ENCODE measurements around the gene LRIT2. TPM values are rescaled to one million over a fixed set of nuclear protein-coding genes. Genes with fewer than 3 reads are reported as not detected.

LRIT2 gene
- total and polyA plus RNA-seq, 7 donors: not detected

- intact Hi-C loops (cut with DNase I): no loop called here
- WGBS, 3 donors: 87 to 91% (median 90%) methylated on average over 4 of the region's 4 CpGs
- ATAC-seq (no peak), DNase-seq (no peak)
- Histone ChIP-seq H3K4me1 (no peaks in the 10 kb centered on the region), H3K4me3 (no peak overlapping the region), H3K36me3 (ENCODE audit: insufficient read depth in 1 of 2, low read depth in 1 of 2) (no peaks in the 10 kb centered on the region), H3K27ac (no peak overlapping the region), H3K9me3 (no peaks in the 10 kb centered on the region), H3K27me3 (ENCODE audit: insufficient read depth in 3 of 3, low read length in 2 of 3) (peaks cover 0 to 2% (median 0%) of the 10 kb centered on the region in 3 donors)
- no peak for TF ChIP-seq CTCF (IDR thresholded peaks at IDR 0.05)
Observed at GRCh38 chr10:84204122-84204521, 21.2 kb downstream of the LRIT2 start.

GRCh38 chr10:84202349-84202748 is 23.0 kb downstream of the LRIT2 start:
- H3K27ac ChIP-seq: no peak overlapping the region
- peaks cover 0 to 4% (median 3%) of the 10 kb centered on the region in 3 donors for H3K27me3 ChIP-seq (ENCODE audit: insufficient read depth in 3 of 3, low read length in 2 of 3)
- H3K36me3 ChIP-seq (ENCODE audit: insufficient read depth in 1 of 2, low read depth in 1 of 2): no peaks in the 10 kb centered on the region
- H3K4me3 ChIP-seq: no peak overlapping the region
- H3K9me3 ChIP-seq: no peaks in the 10 kb centered on the region
- DNase-seq (no peak), ATAC-seq (no peak)
- no peak for TF ChIP-seq CTCF (IDR thresholded peaks at IDR 0.05)
- H3K4me1 ChIP-seq: no peaks in the 10 kb centered on the region
- intact Hi-C loops (cut with DNase I): no loop called here
- 80 to 84% (median 81%) methylated on average over 5 of the region's 5 CpGs for WGBS, 3 donors

- Histone ChIP-seq H3K27me3 (ENCODE audit: insufficient read depth in 3 of 3, low read length in 2 of 3) (peaks cover 0 to 10% (median 3%) of the 10 kb centered on the region in 3 donors), H3K4me1 (no peaks in the 10 kb centered on the region), H3K9me3 (no peaks in the 10 kb centered on the region), H3K4me3 (no peak overlapping the region), H3K36me3 (ENCODE audit: insufficient read depth in 1 of 2, low read depth in 1 of 2) (no peaks in the 10 kb centered on the region), H3K27ac (no peak overlapping the region)
- ATAC-seq: no peak
- 86 to 92% (median 90%) methylated on average over 11 of the region's 11 CpGs for WGBS, 3 donors
- intact Hi-C loops (cut with DNase I): no loop called here
- DNase-seq: no peak
- TF ChIP-seq CTCF (IDR thresholded peaks at IDR 0.05): no peak
Observed at GRCh38 chr10:84201682-84202081, 23.7 kb downstream of the LRIT2 start.

GRCh38 chr10:84201244-84201606 is 24.1 kb downstream of the LRIT2 start:
- intact Hi-C loops (cut with DNase I): no loop called here
- DNase-seq (no peak), ATAC-seq (no peak)
- Histone ChIP-seq H3K27me3 (ENCODE audit: insufficient read depth in 3 of 3, low read length in 2 of 3) (peaks cover 0 to 11% (median 3%) of the 10 kb centered on the region in 3 donors), H3K9me3 (no peaks in the 10 kb centered on the region), H3K4me3 (no peak overlapping the region), H3K36me3 (ENCODE audit: insufficient read depth in 1 of 2, low read depth in 1 of 2) (no peaks in the 10 kb centered on the region), H3K27ac (no peak overlapping the region), H3K4me1 (no peaks in the 10 kb centered on the region)
- WGBS, 3 donors: 53 to 60% (median 56%) methylated on average over 6 of the region's 6 CpGs
- no peak for TF ChIP-seq CTCF (IDR thresholded peaks at IDR 0.05)

GRCh38 chr10:84200537-84201243 is 24.7 kb downstream of the LRIT2 start:
- no peaks in the 10 kb centered on the region for H3K36me3 ChIP-seq (ENCODE audit: insufficient read depth in 1 of 2, low read depth in 1 of 2)
- no peak overlapping the region for H3K27ac ChIP-seq
- intact Hi-C loops (cut with DNase I): no loop called here
- H3K4me3 ChIP-seq: no peak overlapping the region
- no peaks in the 10 kb centered on the region for H3K4me1 ChIP-seq
- 67 to 76% (median 75%) methylated on average over 10 to 11 of the region's 11 CpGs for WGBS, 3 donors
- no peaks in the 10 kb centered on the region for H3K9me3 ChIP-seq
- peaks cover 0 to 16% (median 6%) of the 10 kb centered on the region in 3 donors for H3K27me3 ChIP-seq (ENCODE audit: insufficient read depth in 3 of 3, low read length in 2 of 3)
- no peak for TF ChIP-seq CTCF (IDR thresholded peaks at IDR 0.05)
- DNase-seq: no peak
- no peak for ATAC-seq

Measured in psoas muscle (tissue), 8 donors.